CD14-positive monocyte (primary cell): ENCODE measurements around the gene ZNF555. TPM values are rescaled to one million over a fixed set of nuclear protein-coding genes. Genes with fewer than 3 reads are reported as not detected.

Experiments
- DNase-seq, 3 donors: peaks; one replicate each; pipeline ENCODE4 v3.0.0-alpha.2; 2011 to 2022
- H2AFZ ChIP-seq: 2 replicates; pipeline ENCODE4 v1.6.0; 2012; ENCODE audit warnings: mild to moderate bottlenecking, low read depth, low read length, inconsistent platforms; ENCODE audit not compliant: insufficient read depth, poor library complexity, severe bottlenecking
- H3K27ac ChIP-seq, 2 donors: 1 replicate in 1 of 2; 2 replicates in 1 of 2; pipeline ENCODE4 v1.5.1; 2012 to 2013; ENCODE audit warnings: low read length in 2 of 2, control low read depth in 1 of 2, inconsistent platforms in 1 of 2, low read depth in 1 of 2, mild to moderate bottlenecking in 1 of 2
- H3K27me3 ChIP-seq, 2 donors: one replicate each; pipeline versions ENCODE4 v1.6.0 to v1.6.1; 2011 to 2013; ENCODE audit warnings: low read length in 2 of 2; ENCODE audit not compliant: control insufficient read depth in 2 of 2, insufficient read depth in 2 of 2
- H3K36me3 ChIP-seq, 2 donors: replicated peaks in 1 of 2; 1 replicate in 1 of 2; 2 replicates in 1 of 2; pipeline versions ENCODE4 v1.5.1 to v1.6.1; 2012 to 2013; ENCODE audit warnings: low read length in 2 of 2, control low read depth in 1 of 2, inconsistent platforms in 1 of 2, mild to moderate bottlenecking in 1 of 2; ENCODE audit not compliant: insufficient read depth in 2 of 2, control insufficient read depth in 1 of 2
- H3K4me1 ChIP-seq, 2 donors: 1 replicate in 1 of 2; 2 replicates in 1 of 2; pipeline versions ENCODE4 v1.5.1 to v1.6.1; 2012 to 2013; ENCODE audit warnings: low read length in 2 of 2, control low read depth in 1 of 2, inconsistent platforms in 1 of 2, mild to moderate bottlenecking in 1 of 2, moderate library complexity in 1 of 2; ENCODE audit not compliant: insufficient read depth in 2 of 2, control insufficient read depth in 1 of 2
- H3K4me2 ChIP-seq: replicated peaks from 2 replicates; pipeline ENCODE3; 2012; ENCODE audit warnings: low read length, moderate library complexity, mild to moderate bottlenecking; ENCODE audit not compliant: poor library complexity, severe bottlenecking; ENCODE audit errors: extremely low read depth
- H3K4me3 ChIP-seq, 3 experiments: fragments of 200-600 bp in 1 of 3; sonication (generic) in 1 of 3; replicated peaks in 1 of 3; 1 replicate in 2 of 3; 2 replicates in 1 of 3; pipeline ENCODE4 v1.5.1; 2011 to 2013; ENCODE audit warnings: low read length in 3 of 3, mild to moderate bottlenecking in 3 of 3, control low read depth in 2 of 3, low read depth in 2 of 3, inconsistent platforms in 1 of 3, moderate library complexity in 1 of 3
- H3K79me2 ChIP-seq: 2 replicates; pipeline ENCODE4 v1.6.0; 2012; ENCODE audit warnings: mild to moderate bottlenecking, control low read depth, inconsistent platforms, low read length, moderate library complexity; ENCODE audit not compliant: insufficient read depth
- H3K9ac ChIP-seq: 2 replicates; pipeline ENCODE4 v1.6.0; 2017; ENCODE audit warnings: low read length, mild to moderate bottlenecking; ENCODE audit not compliant: insufficient read depth, poor library complexity, severe bottlenecking
- H3K9me3 ChIP-seq, 2 donors: replicated peaks in 1 of 2; 1 replicate in 1 of 2; 2 replicates in 1 of 2; pipeline versions ENCODE4 v1.5.1 to v1.6.1; 2012 to 2013; ENCODE audit warnings: low read length in 2 of 2, control low read depth in 1 of 2; ENCODE audit not compliant: control insufficient read depth in 1 of 2, insufficient read depth in 1 of 2
- H4K20me1 ChIP-seq: 2 replicates; pipeline ENCODE4 v1.6.0; 2012; ENCODE audit warnings: mild to moderate bottlenecking, low read length, control low read depth, moderate library complexity; ENCODE audit not compliant: insufficient read depth
- H3K27ac Mint-ChIP-seq, 7 donors: one replicate each; pipeline ENCODE4 v1.8.0; 2020; ENCODE audit warnings: mild to moderate bottlenecking in 7 of 7, mixed read lengths in 7 of 7, moderate library complexity in 6 of 7, inconsistent platforms in 2 of 7
- H3K27me3 Mint-ChIP-seq, 3 donors: one replicate each; pipeline ENCODE4 v1.8.0; 2021 to 2022; ENCODE audit warnings: low read depth in 3 of 3, mild to moderate bottlenecking in 3 of 3, mixed read lengths in 3 of 3, moderate library complexity in 3 of 3, inconsistent platforms in 1 of 3
- H3K36me3 Mint-ChIP-seq, 2 donors: one replicate each; pipeline ENCODE4 v1.8.0; 2020; ENCODE audit warnings: mixed read lengths in 2 of 2, inconsistent platforms in 1 of 2, mild to moderate bottlenecking in 1 of 2
- H3K4me1 Mint-ChIP-seq: one replicate; pipeline ENCODE4 v1.8.0; 2020; ENCODE audit warnings: mild to moderate bottlenecking, mixed read lengths
- H3K4me3 Mint-ChIP-seq, 2 donors: one replicate each; pipeline ENCODE4 v1.8.0; 2020; ENCODE audit warnings: mild to moderate bottlenecking in 2 of 2, mixed read lengths in 2 of 2, moderate library complexity in 1 of 2
- H3K9me3 Mint-ChIP-seq, 7 donors: one replicate each; pipeline ENCODE4 v1.8.0; 2020 to 2022; ENCODE audit warnings: mixed read lengths in 7 of 7, mild to moderate bottlenecking in 6 of 7, moderate library complexity in 6 of 7, inconsistent platforms in 2 of 7
- CTCF ChIP-seq: fragments of 200-600 bp; IDR thresholded peaks from one replicate; pipeline ENCODE4 v1.8.0; 2022; ENCODE audit warnings: antibody characterized with exemption, mild to moderate bottlenecking
- whole genome bisulfite sequencing: methylation state at CpG from one replicate; pipeline ENCODE4 v1.1.5; 2013; ENCODE audit warnings: missing lambda C conversion rate; ENCODE audit not compliant: insufficient coverage; 5-methylcytosine and 5-hydroxymethylcytosine counted together
- intact Hi-C, 2 donors: fragments of 100-400 bp; cut with micrococcal nuclease; formaldehyde crosslinking; loops; one replicate each; pipeline versions ENCODE4 v1.15.0 to v1.15.1; 2023
- polyA plus RNA-seq, 3 donors: library from polyadenylated mRNA; depleted of rRNA in 1 of 3; unstranded in 2 of 3; stranded (reverse) in 1 of 3; fragments of 300-500 nt in 2 of 3; fragments of >200 nt in 1 of 3; fragmentation: Illumina TruSeq in 2 of 3; gene quantifications; 1 replicate in 2 of 3; 2 replicates in 1 of 3; pipeline ENCODE4 v1.2.3, GENCODE V29; 2012 to 2021

The ZNF555 gene
- polyA plus RNA-seq, 3 donors: 2.2 to 2.9 (median 2.6) TPM

GRCh38 chr19:2846180-2846894 lies 5.1 kb downstream of the ZNF555 start:
- H3K79me2 ChIP-seq: peaks cover 51% of the 10 kb centered on the region
- DNase-seq: no peak
- no peak overlapping the region for H3K9ac ChIP-seq
- H3K4me1 Mint-ChIP-seq: peaks cover 24% of the 10 kb centered on the region
- H2AFZ ChIP-seq: no peak overlapping the region
- H3K27ac Mint-ChIP-seq: no peak overlapping the region
- intact Hi-C loops: no loop called here
- H3K27me3 Mint-ChIP-seq: peaks cover 0 to 2% (median 0%) of the 10 kb centered on the region in 3 donors
- no peaks in the 10 kb centered on the region for H3K27me3 ChIP-seq
- H3K27ac ChIP-seq: no peak overlapping the region
- no peak overlapping the region for H3K4me2 ChIP-seq
- peaks cover 21 to 58% (median 45%) of the 10 kb centered on the region in 7 donors for H3K9me3 Mint-ChIP-seq
- H3K4me1 ChIP-seq: peaks cover 19 to 22% of the 10 kb centered on the region in 2 donors
- H3K4me3 Mint-ChIP-seq: no peak overlapping the region
- no peak for TF ChIP-seq CTCF
- no peak overlapping the region for H3K4me3 ChIP-seq
- H3K36me3 Mint-ChIP-seq: peaks cover 33 to 55% of the 10 kb centered on the region in 2 donors
- 96% methylated on average over 11 of the region's 13 CpGs for whole genome bisulfite sequencing
- H4K20me1 ChIP-seq: peaks cover 5% of the 10 kb centered on the region
- H3K9me3 ChIP-seq: peaks cover 38 to 45% of the 10 kb centered on the region in 2 donors
- H3K36me3 ChIP-seq: peaks cover 10 to 41% of the 10 kb centered on the region in 2 donors

GRCh38 chr19:2847507-2847906 lies 6.2 kb downstream of the ZNF555 start:
- Histone ChIP-seq H3K79me2 (peaks cover 42% of the 10 kb centered on the region), H4K20me1 (peaks cover 5% of the 10 kb centered on the region), H3K9ac (no peak overlapping the region), H3K36me3 (peaks cover 21 to 53% of the 10 kb centered on the region in 2 donors), H2AFZ (no peak overlapping the region), H3K27me3 (no peaks in the 10 kb centered on the region), H3K4me3 (no peak overlapping the region), H3K27ac (no peak overlapping the region), H3K4me1 (peaks cover 13 to 14% of the 10 kb centered on the region in 2 donors), H3K9me3 (peaks cover 50 to 54% of the 10 kb centered on the region in 2 donors), H3K4me2 (no peak overlapping the region)
- 96% methylated on average over 3 of the region's 3 CpGs for WGBS
- Mint-ChIP-seq H3K36me3 (peaks cover 45 to 67% of the 10 kb centered on the region in 2 donors), H3K4me3 (no peak overlapping the region), H3K27ac (no peak overlapping the region), H3K27me3 (no peaks in the 10 kb centered on the region), H3K4me1 (peaks cover 20% of the 10 kb centered on the region), H3K9me3 (peaks cover 31 to 67% (median 57%) of the 10 kb centered on the region in 7 donors)
- intact Hi-C loops: no loop called here
- TF ChIP-seq CTCF: no peak
- no peak for DNase-seq
